Hematopoietic multipotent progenitor cell treated with erythropoietin and hydrocortisone succinate and interleukin-3 and kit ligand, for 17 days (in vitro differentiated cells): ENCODE measurements around the gene LRP1B.
"Not testable (repeated sequence)": the region's sequence is repeated elsewhere in the genome, so short reads cannot be mapped to it uniquely, and the experiment has no call there.

Source experiments
- DNase-seq: peaks from one replicate; pipeline ENCODE4 v3.0.0-alpha.2; 2015; ENCODE audit warnings: low spot score

LRP1B gene

GRCh38 chr2:140424471-140424870 lies 1706.3 kb downstream of the LRP1B start:
- no peak for DNase-seq

DNA sequence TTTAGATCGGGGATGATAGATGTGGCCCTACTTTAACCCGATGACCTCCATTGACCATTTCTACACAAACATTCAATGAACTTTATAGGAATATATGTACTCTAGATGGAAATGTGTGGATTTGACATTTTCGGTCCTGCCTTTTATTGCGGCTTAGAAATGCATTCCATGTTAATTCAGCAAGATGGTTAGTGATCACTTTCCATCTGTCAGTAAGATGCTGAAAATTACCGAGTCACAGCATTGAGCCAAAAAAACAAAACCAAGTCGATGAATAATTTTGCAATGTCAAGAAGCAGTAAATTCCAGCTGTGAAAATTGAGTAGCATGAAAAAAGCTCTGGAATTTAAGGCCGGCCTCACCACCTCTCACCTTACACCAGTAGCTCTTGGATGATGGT lies 1708.1 kb downstream of the LRP1B start:
- no peak for DNase-seq

GRCh38 chr2:140417504-140417903 lies 1713.3 kb downstream of the LRP1B start:
- no peak for DNase-seq

GRCh38 chr2:140416577-140416976 lies 1714.2 kb downstream of the LRP1B start:
- DNase-seq = no peak

GRCh38 chr2:140415035-140415434 lies 1715.8 kb downstream of the LRP1B start:
- DNase-seq = not testable (repeated sequence)

DNA sequence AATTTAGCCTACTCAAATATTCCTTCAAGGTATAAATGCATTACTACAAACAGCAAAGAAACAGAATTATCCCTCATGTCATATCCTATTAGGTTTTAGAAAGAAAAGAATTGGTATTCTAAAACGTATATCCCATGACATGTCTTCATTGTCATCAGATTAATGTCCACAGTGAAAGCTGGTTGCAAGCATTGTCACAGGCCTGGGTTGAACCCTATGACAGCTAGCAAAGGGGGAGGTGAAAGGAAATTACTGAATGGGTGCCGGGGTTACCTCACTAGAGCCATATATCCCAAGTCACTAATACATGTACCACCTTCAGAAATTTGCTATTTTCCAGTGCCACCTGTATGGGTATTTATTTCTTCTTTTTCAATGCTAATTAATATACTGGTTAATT lies 1720.1 kb downstream of the LRP1B start:
- DNase-seq = no peak

GRCh38 chr2:140401056-140401455 lies 1729.8 kb downstream of the LRP1B start:
- no peak for DNase-seq

DNA sequence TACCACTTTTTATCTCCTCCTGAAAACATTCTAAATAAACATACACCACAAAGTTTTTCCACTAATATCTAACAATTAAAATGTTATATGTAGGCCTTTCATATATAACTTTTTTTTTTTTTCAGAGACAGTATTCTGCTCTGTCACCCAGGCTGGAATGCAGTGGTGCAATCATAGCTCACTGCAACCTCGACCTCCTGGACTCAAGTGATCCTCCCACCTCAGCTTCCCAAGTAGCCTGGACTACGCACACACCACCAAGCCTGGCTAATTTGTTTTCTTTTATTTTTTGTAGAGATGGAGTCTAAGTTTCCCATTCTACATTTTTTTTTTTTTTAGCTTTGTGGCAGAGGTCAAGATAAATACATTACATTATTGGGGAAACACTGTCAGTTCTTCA lies 1738.0 kb downstream of the LRP1B start:
- DNase-seq = no peak

- no peak for DNase-seq
These were observed 1745.9 kb downstream of the LRP1B start for GRCh38 chr2:140384946-140385345.

GRCh38 chr2:140383781-140384180 lies 1747.0 kb downstream of the LRP1B start:
- no peak for DNase-seq

DNA sequence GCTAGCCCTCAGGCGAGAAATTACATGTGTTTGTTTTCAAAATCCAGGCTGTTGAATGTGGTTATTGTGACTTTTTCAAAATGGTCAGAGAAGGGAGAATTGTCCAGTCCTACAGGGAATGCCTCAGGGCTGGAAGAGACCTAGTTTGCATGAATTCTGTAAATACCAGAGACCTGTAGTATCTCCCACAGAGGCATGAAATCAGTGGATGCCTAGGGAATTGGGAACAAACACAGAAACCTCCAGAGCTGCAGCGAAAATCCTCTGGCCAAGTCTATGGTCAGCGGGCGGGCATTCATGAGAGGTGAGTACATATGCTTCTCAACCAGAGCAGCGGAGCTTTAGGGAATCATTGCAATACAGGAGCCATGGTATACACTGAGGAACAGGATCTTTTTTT lies 1754.1 kb downstream of the LRP1B start:
- DNase-seq = no peak

GRCh38 chr2:140363131-140363530 lies 1767.7 kb downstream of the LRP1B start:
- no peak for DNase-seq

GRCh38 chr2:140362361-140362760 lies 1768.5 kb downstream of the LRP1B start:
- no peak for DNase-seq

DNA sequence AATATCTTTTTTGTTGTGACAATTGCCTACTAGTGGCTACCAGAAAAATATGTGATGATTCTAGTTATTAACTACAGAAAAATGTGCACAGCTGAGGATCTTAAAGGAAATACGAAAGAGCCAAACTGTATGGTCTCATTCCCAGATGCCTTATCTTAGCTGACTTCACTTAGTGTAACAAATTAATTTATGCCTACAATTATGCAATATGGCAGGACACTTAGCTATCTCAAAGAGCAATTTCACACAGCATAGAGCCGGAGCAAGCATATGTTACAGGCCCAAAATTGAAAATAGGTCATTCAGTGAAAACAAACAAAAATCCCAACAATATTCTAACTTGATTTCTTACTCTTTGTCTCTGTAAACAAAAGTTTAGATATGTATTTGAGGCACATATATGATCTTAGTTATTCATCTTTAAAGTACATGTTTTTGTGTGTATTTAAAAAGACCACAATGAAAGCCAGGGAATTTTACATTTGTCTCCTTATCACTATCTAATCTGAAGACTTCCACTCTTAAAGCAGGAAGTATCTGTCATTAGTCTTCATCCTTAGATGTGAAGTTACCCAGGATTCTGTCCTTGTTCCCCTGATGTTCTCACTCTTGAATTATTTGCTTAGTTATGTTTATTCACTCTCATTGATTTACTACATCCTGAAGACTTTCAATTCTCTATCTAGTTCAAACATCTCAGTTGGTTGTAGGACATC lies 1771.6 kb downstream of the LRP1B start:
- DNase-seq = no peak

DNA sequence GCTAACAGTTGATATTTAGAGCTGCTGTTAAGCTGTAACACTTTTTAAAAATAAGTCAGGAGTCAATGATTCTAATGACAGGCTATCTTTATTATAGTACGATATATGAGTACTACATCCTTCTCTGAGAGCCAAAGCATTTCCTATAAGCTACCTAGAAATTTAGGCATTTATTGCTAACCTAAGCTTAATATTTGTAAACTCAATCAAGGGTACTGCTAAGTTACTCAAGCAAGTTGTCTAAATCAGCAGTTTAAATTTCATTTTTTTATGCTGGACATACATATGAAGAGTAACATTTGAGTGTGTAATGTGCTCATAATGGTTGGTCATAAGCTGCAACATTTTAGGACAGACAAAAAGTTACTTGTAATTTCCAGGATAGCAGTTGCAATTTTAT lies 1774.1 kb downstream of the LRP1B start:
- DNase-seq = no peak

DNA sequence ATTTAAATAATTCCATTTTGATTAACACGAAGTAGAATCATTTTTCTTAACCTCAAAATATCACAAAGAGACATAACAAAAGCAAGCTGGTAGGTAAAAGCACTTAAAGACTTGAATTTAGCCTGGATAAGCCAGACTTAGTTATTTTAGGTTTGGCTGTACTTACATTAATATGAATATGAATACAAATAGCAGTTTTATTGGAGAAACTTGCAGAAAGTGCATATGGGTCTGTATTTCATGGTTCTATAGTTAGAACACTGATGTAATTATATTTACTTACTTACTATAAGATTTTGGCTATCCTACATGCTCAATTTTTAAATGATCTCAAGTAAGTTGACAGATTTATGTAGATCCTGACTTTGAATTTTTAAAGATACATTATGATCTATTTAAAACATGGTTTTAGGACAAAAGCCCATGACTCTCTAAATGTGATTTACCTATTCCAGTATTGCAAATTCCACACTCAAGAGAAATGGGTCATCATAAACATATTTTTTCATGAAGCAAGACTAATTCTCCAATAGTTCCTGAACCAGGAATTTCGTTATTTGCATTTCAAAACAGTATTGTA lies 1775.2 kb downstream of the LRP1B start:
- DNase-seq = no peak

- no peak for DNase-seq
These were observed 1776.3 kb downstream of the LRP1B start for GRCh38 chr2:140354544-140354943.

GRCh38 chr2:140353541-140353940 lies 1777.3 kb downstream of the LRP1B start:
- no peak for DNase-seq

DNA sequence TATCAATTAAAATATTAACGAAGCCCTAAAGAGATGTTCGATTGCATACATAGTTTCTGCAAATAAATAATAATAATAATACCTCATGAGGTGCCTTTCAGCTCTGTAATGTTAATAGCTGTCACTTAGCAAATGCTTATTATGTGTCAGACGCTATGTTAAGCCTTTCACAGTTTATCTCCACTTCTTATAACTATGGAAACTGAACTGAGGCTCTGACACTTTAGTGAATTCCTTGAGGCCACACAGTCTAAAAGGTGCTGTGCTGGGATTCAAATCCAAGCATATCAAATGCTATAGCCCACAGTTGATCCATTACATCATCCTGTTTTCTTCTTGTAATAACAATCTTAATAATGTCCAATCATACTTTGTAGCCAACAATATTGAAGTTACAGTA lies 1779.1 kb downstream of the LRP1B start:
- DNase-seq = no peak

DNA sequence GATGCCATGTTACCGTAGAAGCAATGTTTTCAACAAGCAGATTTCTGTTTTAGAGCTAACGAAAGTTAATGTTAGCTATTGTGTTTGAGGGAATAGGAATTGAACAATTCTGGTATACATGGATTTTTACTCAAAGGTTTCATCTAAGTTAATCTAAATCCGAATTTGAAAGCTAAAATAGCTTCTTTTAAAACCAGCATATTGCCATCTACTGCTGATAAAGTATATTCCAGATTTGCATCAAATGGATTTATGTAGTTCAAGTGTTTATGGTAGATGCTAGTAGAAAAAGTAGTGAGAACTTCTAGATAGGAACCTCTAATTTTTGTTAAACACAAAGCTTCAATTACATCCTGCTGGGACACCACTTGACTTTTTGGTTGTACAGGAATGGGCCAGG lies 1781.1 kb downstream of the LRP1B start:
- no peak for DNase-seq

- no peak for DNase-seq
These were observed 1782.0 kb downstream of the LRP1B start for GRCh38 chr2:140348826-140349225.

DNA sequence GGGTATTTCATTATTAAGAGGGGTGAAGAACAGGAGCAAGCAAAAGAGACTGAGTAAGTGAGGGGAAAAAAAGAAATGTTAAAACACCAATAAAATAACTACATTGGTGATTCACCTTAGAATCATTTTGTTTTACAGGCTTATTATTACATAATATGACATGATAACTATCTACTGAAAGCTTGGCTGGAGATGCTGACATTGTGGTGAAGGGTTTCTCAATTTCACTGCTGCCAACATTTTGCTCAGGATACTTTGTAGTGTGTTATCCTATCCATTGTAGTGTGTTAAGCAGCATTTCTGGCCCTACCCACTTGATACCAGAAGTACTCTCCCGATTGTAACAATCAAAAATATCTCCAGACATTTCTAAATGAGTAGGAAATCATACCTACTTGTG lies 1786.0 kb downstream of the LRP1B start:
- no peak for DNase-seq

DNA sequence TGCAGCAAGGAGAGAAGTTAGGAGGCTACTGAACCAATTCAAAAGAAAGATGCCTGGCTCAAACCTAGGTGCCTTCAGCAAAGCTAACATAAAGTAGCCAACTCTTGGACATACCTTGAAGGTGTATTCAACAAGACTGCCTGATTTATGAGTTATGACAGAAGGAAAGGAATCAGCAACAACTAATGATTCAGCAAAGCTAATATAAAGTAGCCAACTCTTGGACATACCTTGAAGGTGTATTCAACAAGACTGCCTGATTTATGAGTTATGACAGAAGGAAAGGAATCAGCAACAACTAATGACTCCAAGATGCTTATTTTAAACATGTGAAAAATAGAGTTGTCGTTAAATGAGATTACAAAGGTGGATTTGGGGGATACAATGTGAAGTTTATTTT lies 1786.5 kb downstream of the LRP1B start:
- not testable (repeated sequence) for DNase-seq

DNA sequence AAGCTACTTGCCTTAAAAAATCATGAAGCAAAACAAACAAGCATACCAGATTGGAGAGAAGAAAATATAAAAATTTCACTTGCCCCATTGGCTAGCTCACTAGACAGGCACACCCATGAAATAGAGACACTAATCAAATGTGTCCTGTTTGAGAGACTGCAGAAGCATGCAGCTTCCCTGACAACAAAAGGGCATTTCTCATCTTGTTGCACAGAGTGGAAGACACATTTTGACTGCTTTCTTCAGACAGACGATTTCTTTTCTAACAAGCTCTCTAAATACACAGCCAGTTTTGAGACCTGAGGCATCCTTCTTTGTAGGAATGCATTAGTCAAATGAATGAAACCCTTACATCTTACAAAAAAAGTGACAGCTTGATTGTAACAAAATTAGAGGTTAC lies 1792.0 kb downstream of the LRP1B start:
- DNase-seq = no peak
